Spleen (tissue), 11 donors: ENCODE data around the gene C1QA. TPM values are rescaled to one million over a fixed set of nuclear protein-coding genes. Genes with fewer than 3 reads are reported as not detected.

Experiments
- DNase-seq: peaks from one replicate; pipeline ENCODE4 v3.0.0-alpha.2; 2020
- H3K27ac ChIP-seq, 8 donors: fragments of 200-600 bp; sonication (generic) in 7 of 8; 1 replicate in 4 of 8; 2 replicates in 4 of 8; pipeline versions ENCODE4 v1.5.0 to v1.8.0; 2016 to 2021; ENCODE audit warnings: inconsistent platforms in 4 of 8, mild to moderate bottlenecking in 4 of 8, moderate library complexity in 1 of 8
- H3K27me3 ChIP-seq, 7 donors: fragments of 200-600 bp; sonication (generic) in 6 of 7; replicated peaks in 1 of 7; 1 replicate in 4 of 7; 2 replicates in 3 of 7; pipeline versions ENCODE4 v1.5.0 to v1.8.0; 2016 to 2021; ENCODE audit warnings: inconsistent platforms in 3 of 7, mild to moderate bottlenecking in 1 of 7
- H3K36me3 ChIP-seq, 6 donors: fragments of 200-600 bp; sonication (generic) in 5 of 6; 1 replicate in 4 of 6; 2 replicates in 2 of 6; pipeline versions ENCODE4 v1.5.0 to v1.8.0; 2016 to 2021; ENCODE audit warnings: inconsistent platforms in 2 of 6
- H3K4me1 ChIP-seq, 6 donors: fragments of 200-600 bp; sonication (generic) in 5 of 6; 1 replicate in 3 of 6; 2 replicates in 3 of 6; pipeline versions ENCODE4 v1.5.0 to v1.8.0; 2016 to 2021; ENCODE audit warnings: inconsistent platforms in 3 of 6
- H3K4me3 ChIP-seq, 8 donors: fragments of 200-600 bp; sonication (generic) in 7 of 8; 1 replicate in 4 of 8; 2 replicates in 4 of 8; pipeline versions ENCODE4 v1.5.0 to v1.8.0; 2016 to 2021; ENCODE audit warnings: inconsistent platforms in 4 of 8, mild to moderate bottlenecking in 4 of 8, moderate library complexity in 2 of 8
- H3K9me3 ChIP-seq, 8 donors: fragments of 200-600 bp; sonication (generic) in 7 of 8; 1 replicate in 4 of 8; 2 replicates in 4 of 8; pipeline versions ENCODE4 v1.5.0 to v1.8.0; 2016 to 2021; ENCODE audit warnings: inconsistent platforms in 4 of 8
- POLR2A ChIP-seq, 3 donors: fragments of 450-650 bp; IDR thresholded peaks; one replicate each; pipeline ENCODE4 v1.5.1; 2017; ENCODE audit warnings: antibody characterized with exemption in 3 of 3, mild to moderate bottlenecking in 1 of 3
- POLR2AphosphoS5 ChIP-seq, 3 donors: sonication (generic); formaldehyde crosslinking; IDR thresholded peaks; one replicate each; pipeline ENCODE4 v1.5.1; 2017; ENCODE audit warnings: antibody characterized with exemption in 3 of 3
- WGBS, 5 donors: extraction: QIAGEN DNeasy Blood & Tissue Kit in 3 of 5; methylation state at CpG; one replicate each; pipeline versions ENCODE4 v1.1.5 to v1.1.7; 2013 to 2018; 5-methylcytosine and 5-hydroxymethylcytosine counted together
- intact Hi-C: fragments of 100-400 bp; cut with DNase I; formaldehyde crosslinking; loops from one replicate; pipeline ENCODE4 v1.15.0; 2023; ENCODE audit warnings: low total_unique reads
- polyA plus RNA-seq, 3 donors: library from polyadenylated mRNA; stranded (reverse); fragments of 200-250 nt; gene quantifications; one replicate each; pipeline ENCODE4 v1.2.1, GENCODE V29; 2013
- total RNA-seq, 7 donors: library from RNA; depleted of rRNA in 3 of 7; stranded (reverse); fragments of >200 nt in 3 of 7; fragmentation: NEBNext Ultra II Directional in 4 of 7; extraction: Animal tissue kit (Norgen Biotek cat#: 25700) in 4 of 7; gene quantifications; one replicate each; pipeline versions ENCODE4 v1.1.0 to v1.2.1, GENCODE V29; 2016 to 2021
- TF ChIP-seq, protein P1 (sequence below), 11 experiments: fragments of 200-600 bp in 7 of 11; fragments of 450-650 bp in 4 of 11; sonication (generic) in 4 of 11; IDR thresholded peaks in 8 of 11; conservative IDR thresholded peaks in 3 of 11; 1 replicate in 7 of 11; 2 replicates in 4 of 11; pipeline versions ENCODE4 v1.4.0 to v1.8.0; 2016 to 2021; ENCODE audit warnings: antibody characterized with exemption in 11 of 11, inconsistent platforms in 4 of 11, mild to moderate bottlenecking in 1 of 11
- donor health status: healthy with polysubstance abuse.
- donor health status: DM: no; HTN: no; CAD: no; lungs with moderate emphysema.
- donor health status: DM: no; HTN: no; CAD: no.
- donor health status: Bipolar disorder and iron deficiency.
- donor health status: healthy.
- donor health status: DM: no; HTN: no; CAD: no.
- donor health status: DM: yes; HTN: yes; CAD: no.

The C1QA gene
- total and polyA plus RNA-seq, 10 donors: 296 to 1,485 (median 925) TPM

DNA sequence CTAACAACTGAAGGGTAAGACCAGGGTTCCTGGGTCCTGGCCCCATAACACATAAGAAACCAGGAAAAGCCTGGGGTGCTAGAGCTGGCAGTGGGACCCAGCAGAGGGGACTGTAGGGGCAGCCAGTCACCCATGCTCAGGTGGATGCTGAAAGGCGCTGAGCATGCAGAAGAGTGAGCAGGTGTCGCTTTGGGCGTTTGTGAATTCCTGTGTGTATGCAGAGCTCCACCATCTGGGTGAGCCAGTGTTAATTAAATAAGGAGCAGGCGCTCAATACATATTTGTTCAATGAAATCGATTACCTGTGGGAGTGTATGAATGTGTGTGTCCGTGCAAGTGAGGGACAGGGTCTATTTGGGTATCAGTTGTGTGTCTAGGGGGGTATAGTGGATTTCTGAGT, 499 bp downstream of the C1QA start:
- Histone ChIP-seq H3K4me1 (peaks cover 0 to 59% (median 11%) of the 10 kb centered on the region in 6 donors), H3K27me3 (peaks cover 0 to 59% (median 0%) of the 10 kb centered on the region in 7 donors), H3K9me3 (no peaks in the 10 kb centered on the region), H3K27ac (peak overlapping the region; percentile 35 to 83 (median 75)), H3K4me3 (peak overlapping the region; percentile 7 to 65 (median 28)), H3K36me3 (peaks cover 0 to 13% (median 0%) of the 10 kb centered on the region in 6 donors)
- DNase-seq: no peak
- TF ChIP-seq, protein P1, sequence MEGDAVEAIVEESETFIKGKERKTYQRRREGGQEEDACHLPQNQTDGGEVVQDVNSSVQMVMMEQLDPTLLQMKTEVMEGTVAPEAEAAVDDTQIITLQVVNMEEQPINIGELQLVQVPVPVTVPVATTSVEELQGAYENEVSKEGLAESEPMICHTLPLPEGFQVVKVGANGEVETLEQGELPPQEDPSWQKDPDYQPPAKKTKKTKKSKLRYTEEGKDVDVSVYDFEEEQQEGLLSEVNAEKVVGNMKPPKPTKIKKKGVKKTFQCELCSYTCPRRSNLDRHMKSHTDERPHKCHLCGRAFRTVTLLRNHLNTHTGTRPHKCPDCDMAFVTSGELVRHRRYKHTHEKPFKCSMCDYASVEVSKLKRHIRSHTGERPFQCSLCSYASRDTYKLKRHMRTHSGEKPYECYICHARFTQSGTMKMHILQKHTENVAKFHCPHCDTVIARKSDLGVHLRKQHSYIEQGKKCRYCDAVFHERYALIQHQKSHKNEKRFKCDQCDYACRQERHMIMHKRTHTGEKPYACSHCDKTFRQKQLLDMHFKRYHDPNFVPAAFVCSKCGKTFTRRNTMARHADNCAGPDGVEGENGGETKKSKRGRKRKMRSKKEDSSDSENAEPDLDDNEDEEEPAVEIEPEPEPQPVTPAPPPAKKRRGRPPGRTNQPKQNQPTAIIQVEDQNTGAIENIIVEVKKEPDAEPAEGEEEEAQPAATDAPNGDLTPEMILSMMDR (IDR thresholded peaks at IDR 0.05 in 8 of 11, conservative IDR thresholded peaks at IDR 0.05 in 3 of 11): no peak
- TF ChIP-seq POLR2A (IDR thresholded peaks at IDR 0.05): no peak
- TF ChIP-seq POLR2AphosphoS5 (IDR thresholded peaks at IDR 0.05): no peak
- intact Hi-C loops: no loop called here
- 72 to 84% (median 78%) methylated on average over 6 of the region's 6 CpGs for WGBS, 5 donors

DNA sequence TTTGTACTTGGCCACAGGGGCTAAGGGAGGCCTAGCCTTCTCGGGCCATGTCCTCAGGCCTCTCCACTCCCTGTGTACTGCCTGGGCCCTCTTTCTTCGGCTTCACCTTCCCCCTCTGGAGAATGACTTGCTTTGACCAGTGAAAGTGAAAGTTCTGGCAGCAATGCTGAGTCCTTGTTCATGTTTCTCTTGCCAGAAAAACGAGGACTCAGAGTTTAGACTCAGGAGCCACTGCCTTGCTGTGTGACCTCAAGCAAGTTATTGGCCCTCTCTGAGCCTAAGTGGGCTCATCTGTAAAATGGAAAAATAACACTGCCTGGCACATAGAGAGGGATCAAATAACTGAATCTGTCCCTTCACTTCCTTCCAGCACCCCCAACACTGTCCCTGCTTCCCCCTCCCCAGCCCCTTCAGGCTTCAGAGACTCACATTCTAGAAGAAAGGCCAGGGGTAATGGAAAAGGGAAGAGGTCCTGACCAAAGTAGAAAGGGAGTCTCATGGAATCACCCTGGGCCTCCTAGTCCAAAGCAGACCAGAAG, 1.5 kb downstream of the C1QA start:
- 41 to 57% (median 56%) methylated on average over 3 of the region's 3 CpGs for WGBS, 5 donors
- H3K4me1 ChIP-seq: peaks cover 0 to 66% (median 15%) of the 10 kb centered on the region in 6 donors
- no peaks in the 10 kb centered on the region for H3K9me3 ChIP-seq
- TF ChIP-seq POLR2AphosphoS5 (IDR thresholded peaks at IDR 0.05) (peak in 2 of 3 donors; percentile 13 to 38), POLR2A (IDR thresholded peaks at IDR 0.05) (no peak)
- TF ChIP-seq, protein P1 (IDR thresholded peaks at IDR 0.05 in 8 of 11, conservative IDR thresholded peaks at IDR 0.05 in 3 of 11): no peak
- DNase-seq: no peak
- intact Hi-C loops: no loop called here
- H3K4me3 ChIP-seq: peak overlapping the region in 7 of 8 donors; percentile 7 to 65 (median 33)
- H3K27me3 ChIP-seq: peaks cover 0 to 63% (median 6%) of the 10 kb centered on the region in 7 donors
- peak overlapping the region; percentile 35 to 83 (median 75) for H3K27ac ChIP-seq
- peaks cover 0 to 13% (median 0%) of the 10 kb centered on the region in 6 donors for H3K36me3 ChIP-seq

DNA sequence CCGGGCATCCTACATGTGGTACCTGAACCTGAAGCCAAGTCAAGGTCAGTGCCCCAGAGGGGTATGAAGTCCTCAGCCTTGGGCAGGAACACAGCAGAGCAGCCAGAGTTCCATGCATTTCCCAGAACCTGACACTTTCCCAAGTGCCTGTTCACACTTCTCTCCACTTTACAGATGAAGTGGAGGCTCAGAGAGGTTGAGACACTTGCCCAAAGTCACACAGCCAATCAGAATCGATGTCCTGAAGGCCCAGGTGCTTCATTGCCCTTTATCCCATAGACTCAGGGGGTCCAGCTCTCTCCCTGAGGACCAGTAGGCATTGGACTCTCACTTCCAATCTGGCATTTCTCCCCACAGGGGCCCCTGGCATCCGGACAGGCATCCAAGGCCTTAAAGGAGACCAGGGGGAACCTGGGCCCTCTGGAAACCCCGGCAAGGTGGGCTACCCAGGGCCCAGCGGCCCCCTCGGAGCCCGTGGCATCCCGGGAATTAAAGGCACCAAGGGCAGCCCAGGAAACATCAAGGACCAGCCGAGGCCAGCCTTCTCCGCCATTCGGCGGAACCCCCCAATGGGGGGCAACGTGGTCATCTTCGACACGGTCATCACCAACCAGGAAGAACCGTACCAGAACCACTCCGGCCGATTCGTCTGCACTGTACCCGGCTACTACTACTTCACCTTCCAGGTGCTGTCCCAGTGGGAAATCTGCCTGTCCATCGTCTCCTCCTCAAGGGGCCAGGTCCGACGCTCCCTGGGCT, 2.2 kb downstream of the C1QA start:
- no peaks in the 10 kb centered on the region for H3K9me3 ChIP-seq
- H3K27me3 ChIP-seq: peaks cover 0 to 62% (median 6%) of the 10 kb centered on the region in 7 donors
- H3K4me3 ChIP-seq: peak overlapping the region in 5 of 8 donors; percentile 9 to 65 (median 39)
- peaks cover 0 to 66% (median 15%) of the 10 kb centered on the region in 6 donors for H3K4me1 ChIP-seq
- no peak for DNase-seq
- H3K27ac ChIP-seq: peak overlapping the region in 6 of 8 donors; percentile 55 to 83 (median 78)
- TF ChIP-seq POLR2A (IDR thresholded peaks at IDR 0.05): no peak
- TF ChIP-seq, protein P1 (IDR thresholded peaks at IDR 0.05 in 8 of 11, conservative IDR thresholded peaks at IDR 0.05 in 3 of 11): no peak
- intact Hi-C loops: no loop called here
- WGBS, 5 donors: 82 to 85% (median 82%) methylated on average over 21 to 23 of the region's 23 CpGs
- peaks cover 0 to 13% (median 0%) of the 10 kb centered on the region in 6 donors for H3K36me3 ChIP-seq

DNA sequence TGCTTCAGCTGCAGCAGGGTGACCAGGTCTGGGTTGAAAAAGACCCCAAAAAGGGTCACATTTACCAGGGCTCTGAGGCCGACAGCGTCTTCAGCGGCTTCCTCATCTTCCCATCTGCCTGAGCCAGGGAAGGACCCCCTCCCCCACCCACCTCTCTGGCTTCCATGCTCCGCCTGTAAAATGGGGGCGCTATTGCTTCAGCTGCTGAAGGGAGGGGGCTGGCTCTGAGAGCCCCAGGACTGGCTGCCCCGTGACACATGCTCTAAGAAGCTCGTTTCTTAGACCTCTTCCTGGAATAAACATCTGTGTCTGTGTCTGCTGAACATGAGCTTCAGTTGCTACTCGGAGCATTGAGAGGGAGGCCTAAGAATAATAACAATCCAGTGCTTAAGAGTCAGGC, 2.9 kb downstream of the C1QA start:
- peak overlapping the region in 5 of 8 donors; percentile 9 to 65 (median 39) for H3K4me3 ChIP-seq
- no peaks in the 10 kb centered on the region for H3K9me3 ChIP-seq
- 21 to 35% (median 31%) methylated on average over 8 of the region's 8 CpGs for WGBS, 5 donors
- peaks cover 0 to 56% (median 6%) of the 10 kb centered on the region in 7 donors for H3K27me3 ChIP-seq
- intact Hi-C loops: no loop called here
- TF ChIP-seq, protein P1 (IDR thresholded peaks at IDR 0.05 in 8 of 11, conservative IDR thresholded peaks at IDR 0.05 in 3 of 11): no peak
- TF ChIP-seq POLR2AphosphoS5 (IDR thresholded peaks at IDR 0.05) (peak in 1 of 3 donors; percentile 28), POLR2A (IDR thresholded peaks at IDR 0.05) (no peak)
- peaks cover 0 to 65% (median 15%) of the 10 kb centered on the region in 6 donors for H3K4me1 ChIP-seq
- no peak for DNase-seq
- H3K36me3 ChIP-seq: peaks cover 0 to 13% (median 0%) of the 10 kb centered on the region in 6 donors
- H3K27ac ChIP-seq: peak overlapping the region in 5 of 8 donors; percentile 55 to 83 (median 79)
